GM18867 (cell line): ENCODE data around the gene XRCC1.

Experiments used
- ATAC-seq: cut with Tn5 transposase; IDR thresholded peaks from one replicate; pipeline ENCODE4 v1.9.1; 2021; ENCODE audit warnings: mild to moderate bottlenecking, moderate library complexity; ENCODE audit not compliant: unreplicated experiment

Gene XRCC1

DNA sequence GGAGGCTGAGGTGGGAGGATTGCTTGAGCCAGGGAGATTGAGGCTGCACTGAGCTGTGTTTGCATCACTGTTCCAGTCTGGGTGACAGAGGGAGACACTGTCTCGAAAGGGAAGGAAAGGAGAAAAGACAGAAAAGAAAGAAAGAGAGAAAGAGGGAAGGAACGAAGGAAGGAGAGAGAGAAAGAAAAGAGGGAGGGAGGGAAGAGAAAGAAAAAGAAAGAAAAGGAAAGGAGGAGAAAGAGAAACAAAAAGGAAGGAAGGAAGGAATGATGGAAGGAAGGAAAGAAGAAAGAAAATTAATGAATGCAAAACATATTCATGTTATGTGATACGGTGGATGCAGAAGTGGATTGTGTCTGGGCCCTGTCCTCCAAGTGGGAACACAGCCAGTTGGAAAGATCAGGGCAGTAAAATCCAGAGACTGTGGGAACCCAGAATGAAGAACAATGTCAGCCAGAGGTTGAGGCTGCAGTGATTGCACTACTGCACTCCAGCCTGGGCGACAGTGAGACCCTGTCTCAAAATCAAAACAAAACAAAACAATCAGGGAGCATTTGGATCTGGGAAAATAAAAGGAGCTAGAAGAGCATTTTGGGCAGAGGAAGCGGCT is 77.0 kb downstream of the XRCC1 start:
- no peak for ATAC-seq

DNA sequence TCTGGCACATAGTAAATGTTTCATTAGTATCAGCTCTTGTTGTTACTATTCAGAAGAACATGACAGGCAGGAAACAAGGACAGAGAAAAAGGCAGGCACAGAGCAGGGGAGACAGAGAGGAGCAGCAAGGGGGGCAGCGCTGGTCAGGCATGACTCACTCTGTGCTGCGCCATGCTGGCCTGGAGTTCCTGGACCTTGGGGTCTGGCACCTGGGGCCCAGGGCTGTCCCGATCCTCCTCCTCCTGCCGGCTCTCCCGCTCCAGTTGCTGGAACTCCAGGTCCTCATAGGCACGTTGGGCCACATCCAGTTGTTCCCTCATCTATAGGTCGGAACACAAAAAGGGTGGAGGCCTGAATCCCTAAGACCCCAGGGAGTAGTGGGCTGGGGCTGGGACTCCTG is 78.4 kb downstream of the XRCC1 start:
- ATAC-seq, result no peak

DNA sequence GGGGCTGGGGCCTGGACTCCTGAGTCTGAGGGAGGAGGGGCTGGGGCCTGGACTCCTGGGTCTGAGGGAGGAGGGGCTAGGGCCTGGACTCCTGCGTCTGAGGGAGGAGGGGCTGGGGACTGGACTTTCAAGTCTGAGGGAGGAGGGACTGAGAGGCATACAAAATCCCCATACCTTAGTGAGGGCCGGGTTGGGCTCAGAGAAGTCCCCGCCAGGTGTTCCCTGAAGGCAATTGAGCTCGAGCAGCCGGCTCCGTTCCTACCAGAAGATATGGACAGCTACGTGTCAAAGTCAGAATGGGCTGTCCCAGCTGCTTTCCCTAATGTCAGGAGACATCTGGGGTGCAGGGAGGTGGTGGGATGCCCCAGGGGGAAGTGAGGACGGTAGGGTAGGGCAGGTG is 80.2 kb downstream of the XRCC1 start:
- no peak for ATAC-seq
